Activated B cell treated with CpG ODN at 0.5 μM for 24 hours (primary cell): ENCODE measurements around the gene PLD4. TPM values are rescaled to one million over a fixed set of nuclear protein-coding genes. Genes with fewer than 3 reads are reported as not detected.

ENCODE experiments used
- ATAC-seq: fragments of 200-7000 bp; cut with Tn5 transposase; one replicate; pipeline ENCODE4 v1.10.0; 2021; ENCODE audit warnings: low read depth, mild to moderate bottlenecking, moderate library complexity
- CTCF ChIA-PET: fragments of 350-600 bp; sonication (Branson Sonifier 250); formaldehyde crosslinking; loops from one replicate; lab custom pipeline; 2021; ENCODE audit warnings: antibody characterized with exemption; lab: Charles Lee
- POLR2A ChIA-PET: fragments of 350-600 bp; sonication (Branson Sonifier 250); formaldehyde crosslinking; loops from one replicate; lab custom pipeline; 2021; ENCODE audit warnings: antibody characterized with exemption; lab: Charles Lee
- DNase-seq: peaks from one replicate; pipeline ENCODE4 v3.0.0; 2022
- H3K27ac Mint-ChIP-seq: one replicate; pipeline ENCODE4 v1.8.0; 2020; ENCODE audit warnings: mixed read lengths
- H3K27me3 Mint-ChIP-seq: one replicate; pipeline ENCODE4 v1.8.0; 2021; ENCODE audit warnings: mixed read lengths
- H3K36me3 Mint-ChIP-seq: one replicate; pipeline ENCODE4 v1.8.0; 2021; ENCODE audit warnings: low read depth, mixed read lengths
- H3K4me1 Mint-ChIP-seq: one replicate; pipeline ENCODE4 v1.8.0; 2021; ENCODE audit warnings: mixed read lengths
- H3K4me3 Mint-ChIP-seq: one replicate; pipeline ENCODE4 v1.8.0; 2020; ENCODE audit warnings: mild to moderate bottlenecking, mixed read lengths
- H3K9me3 Mint-ChIP-seq: one replicate; pipeline ENCODE4 v1.8.0; 2020; ENCODE audit warnings: mixed read lengths
- CTCF ChIP-seq: fragments of 200-600 bp; IDR thresholded peaks from one replicate; pipeline ENCODE4 v1.8.0; 2022; ENCODE audit warnings: antibody characterized with exemption, mild to moderate bottlenecking
- intact Hi-C: fragments of 100-400 bp; cut with micrococcal nuclease; formaldehyde crosslinking; loops from one replicate; pipeline ENCODE4 v1.15.1; 2024
- total RNA-seq: library from RNA; stranded (reverse); gene quantifications from 2 replicates; pipeline ENCODE4 v1.2.3, GENCODE V29; 2022

PLD4 gene
- total RNA-seq, 1 donor from 2014 or later = 473 TPM

- no peak overlapping the region for H3K4me3 Mint-ChIP-seq
- POLR2A ChIA-PET = interaction anchor here (0.6 kb wide), 2 partner anchors 26 to 71 kb away, joined by 3 read pairs; no protein-coding TSS in a partner anchor
- peaks cover 3% of the 10 kb centered on the region for H3K27me3 Mint-ChIP-seq
- H3K4me1 Mint-ChIP-seq = peaks cover 6% of the 10 kb centered on the region
- H3K36me3 Mint-ChIP-seq = no peaks in the 10 kb centered on the region
- no peak for TF ChIP-seq CTCF
- CTCF ChIA-PET = interaction anchor here (0.7 to 1.2 kb wide), 3 partner anchors 67 to 118 kb away, joined by 3 read pairs; no protein-coding TSS in a partner anchor
- intact Hi-C loops = no loop called here
- no peak for ATAC-seq
- no peak overlapping the region for H3K27ac Mint-ChIP-seq
- no peak for DNase-seq
- no peaks in the 10 kb centered on the region for H3K9me3 Mint-ChIP-seq
Observed at GRCh38 chr14:104892531-104893434, 31.9 kb upstream of the PLD4 start.

GRCh38 chr14:104893435-104894207 is 31.1 kb upstream of the PLD4 start:
- peaks cover 6% of the 10 kb centered on the region for H3K4me1 Mint-ChIP-seq
- H3K9me3 Mint-ChIP-seq = no peaks in the 10 kb centered on the region
- intact Hi-C loops = no loop called here
- H3K27ac Mint-ChIP-seq = no peak overlapping the region
- CTCF ChIA-PET = interaction anchor here (0.7 to 1.2 kb wide), 3 partner anchors 66 to 117 kb away, joined by 3 read pairs; no protein-coding TSS in a partner anchor
- peaks cover 5% of the 10 kb centered on the region for H3K27me3 Mint-ChIP-seq
- POLR2A ChIA-PET = interaction anchor here (0.6 kb wide), 2 partner anchors 26 to 44 kb away, joined by 3 read pairs; no protein-coding TSS in a partner anchor
- DNase-seq = peak; percentile 14
- no peaks in the 10 kb centered on the region for H3K36me3 Mint-ChIP-seq
- no peak for TF ChIP-seq CTCF
- ATAC-seq = peak; percentile 37
- no peak overlapping the region for H3K4me3 Mint-ChIP-seq

- POLR2A ChIA-PET = interaction anchor here (0.6 to 2.3 kb wide), 2 partner anchors 41 to 43 kb away, joined by 3 to 21 read pairs; no protein-coding TSS in a partner anchor
Observed at GRCh38 chr14:104894331-104895206, 30.1 kb upstream of the PLD4 start.

More at GRCh38 chr14:104894331-104895206, 30.1 kb upstream of the PLD4 start:
- DNase-seq (no peak), ATAC-seq (no peak)
- intact Hi-C loops = no loop called here
- Mint-ChIP-seq H3K4me1 (peaks cover 6% of the 10 kb centered on the region), H3K27ac (no peak overlapping the region), H3K9me3 (no peaks in the 10 kb centered on the region), H3K27me3 (peaks cover 5% of the 10 kb centered on the region), H3K36me3 (no peaks in the 10 kb centered on the region), H3K4me3 (no peak overlapping the region)
- TF ChIP-seq CTCF = no peak
- CTCF ChIA-PET = interaction anchor here (1.0 to 2.6 kb wide), 4 partner anchors 40 to 81 kb away, joined by 3 to 33 read pairs (median 6); no protein-coding TSS in a partner anchor
